ENCODE results near the gene ZNF135. TPM values are rescaled to one million over a fixed set of nuclear protein-coding genes. Genes with fewer than 3 reads are reported as not detected.

Gene ZNF135
- total RNA-seq, 4 donors from 2014 or later, result 1.2 to 10.9 (median 4.3) TPM

DNA sequence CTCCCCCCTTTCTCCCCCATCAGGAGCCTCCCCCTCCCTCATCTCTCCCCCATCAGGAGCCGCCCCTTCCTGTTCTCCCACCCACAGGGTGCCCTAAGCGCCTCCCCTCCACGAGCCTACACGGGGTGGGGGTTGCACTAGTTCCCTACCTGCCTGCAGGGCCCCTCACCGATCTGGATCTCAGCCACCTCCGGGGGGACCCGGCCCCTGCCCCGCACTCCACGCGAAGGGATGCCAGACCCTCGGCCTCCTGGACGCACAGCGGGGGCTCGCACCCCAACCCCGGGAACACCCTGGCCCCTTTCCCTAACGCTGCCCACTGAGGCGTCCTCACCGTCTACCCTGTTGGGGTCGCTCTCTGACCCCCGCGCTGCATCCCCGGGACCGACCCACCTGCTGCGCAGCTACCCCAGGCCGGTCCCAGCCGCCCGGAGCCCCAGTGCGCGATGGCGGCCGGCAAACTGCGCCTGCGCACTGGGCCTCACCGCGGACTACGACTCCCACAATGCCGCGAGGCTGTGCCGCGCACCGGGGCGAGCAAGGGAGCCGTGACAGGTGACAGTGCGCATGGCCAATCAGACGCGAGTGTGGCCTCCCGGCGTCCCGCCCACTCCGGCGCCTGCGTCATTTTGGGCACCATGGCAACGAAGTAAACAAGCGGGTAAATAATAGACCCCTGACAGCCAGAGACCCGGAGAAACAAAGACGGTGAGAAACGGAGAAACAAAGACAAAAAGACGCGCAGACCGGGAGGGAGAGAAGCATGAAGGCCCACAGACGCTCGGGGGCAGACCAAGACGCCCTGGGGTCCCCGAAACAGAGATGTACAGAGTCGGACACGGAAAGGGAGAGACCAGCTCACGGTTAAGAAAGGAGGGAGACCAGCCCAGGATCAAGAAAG lies 38.9 kb downstream of the ZNF135 start, which contains the start of gene ZSCAN18:
ZSCAN18 (minus strand) TSS at position 451 of the 901 bp plus-strand sequence. CDS start 7,964 bp downstream, outside the sequence.
- DNase-seq (ENCODE audit: low spot score), result peak; percentile 89
- peak; percentile 99 for ATAC-seq (ENCODE audit: low FRiP score)
- TF ChIP-seq, protein P1, sequence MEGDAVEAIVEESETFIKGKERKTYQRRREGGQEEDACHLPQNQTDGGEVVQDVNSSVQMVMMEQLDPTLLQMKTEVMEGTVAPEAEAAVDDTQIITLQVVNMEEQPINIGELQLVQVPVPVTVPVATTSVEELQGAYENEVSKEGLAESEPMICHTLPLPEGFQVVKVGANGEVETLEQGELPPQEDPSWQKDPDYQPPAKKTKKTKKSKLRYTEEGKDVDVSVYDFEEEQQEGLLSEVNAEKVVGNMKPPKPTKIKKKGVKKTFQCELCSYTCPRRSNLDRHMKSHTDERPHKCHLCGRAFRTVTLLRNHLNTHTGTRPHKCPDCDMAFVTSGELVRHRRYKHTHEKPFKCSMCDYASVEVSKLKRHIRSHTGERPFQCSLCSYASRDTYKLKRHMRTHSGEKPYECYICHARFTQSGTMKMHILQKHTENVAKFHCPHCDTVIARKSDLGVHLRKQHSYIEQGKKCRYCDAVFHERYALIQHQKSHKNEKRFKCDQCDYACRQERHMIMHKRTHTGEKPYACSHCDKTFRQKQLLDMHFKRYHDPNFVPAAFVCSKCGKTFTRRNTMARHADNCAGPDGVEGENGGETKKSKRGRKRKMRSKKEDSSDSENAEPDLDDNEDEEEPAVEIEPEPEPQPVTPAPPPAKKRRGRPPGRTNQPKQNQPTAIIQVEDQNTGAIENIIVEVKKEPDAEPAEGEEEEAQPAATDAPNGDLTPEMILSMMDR (IDR thresholded peaks at IDR 0.05), result no peak

DNA sequence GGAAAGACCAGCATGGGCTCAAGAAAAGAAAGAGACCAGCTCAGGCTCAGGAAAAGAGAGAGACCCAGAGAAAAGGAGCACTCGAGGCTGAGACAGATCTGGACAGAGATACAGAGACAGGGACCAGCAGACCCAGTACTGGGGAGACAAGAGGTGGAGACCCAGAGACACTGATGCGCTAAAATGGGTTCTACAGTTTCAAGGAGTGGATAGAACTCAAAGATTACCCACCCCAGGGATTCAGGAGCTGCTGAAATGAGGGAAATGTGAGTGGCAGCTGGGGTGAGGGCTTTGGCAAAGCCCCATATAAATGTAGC lies 39.6 kb downstream of the ZNF135 start:
- DNase-seq (ENCODE audit: low spot score) (no peak), ATAC-seq (ENCODE audit: low FRiP score) (no peak)
- TF ChIP-seq, protein P1 (IDR thresholded peaks at IDR 0.05), result no peak

DNA sequence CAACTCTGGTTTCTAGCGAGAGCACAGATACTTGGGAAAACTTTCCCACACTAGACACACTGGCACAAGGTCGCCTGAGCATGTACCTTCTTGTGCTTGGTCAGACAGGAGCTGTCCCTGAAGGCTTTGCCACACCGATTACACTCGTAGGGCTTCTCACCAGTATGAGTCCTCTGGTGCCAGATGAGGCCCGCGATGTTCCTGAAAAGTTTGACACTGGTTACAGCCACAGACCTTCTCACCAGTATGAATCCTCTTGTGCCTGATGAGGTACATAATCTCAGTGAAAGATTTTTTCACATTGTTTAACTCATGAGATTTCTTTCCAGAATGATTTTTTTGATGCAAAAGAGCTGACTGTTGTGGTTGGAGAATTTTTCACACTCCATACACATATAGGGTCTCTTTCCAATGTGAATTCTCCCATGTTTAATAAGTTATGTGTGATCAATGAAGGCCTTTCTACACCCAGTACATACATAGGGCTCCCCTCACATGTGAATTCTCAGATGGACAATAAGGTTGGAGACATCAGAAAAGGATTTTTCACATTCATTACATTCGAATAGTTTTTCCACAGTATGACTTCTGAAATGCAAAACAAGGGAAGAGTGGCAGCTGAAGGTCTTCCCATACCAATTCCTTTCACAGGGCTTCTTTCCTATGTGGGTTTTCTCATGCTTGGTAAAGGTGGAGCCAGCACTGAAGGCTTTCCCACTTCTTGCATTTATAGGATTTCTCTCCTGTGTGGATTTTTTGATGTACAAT lies 48.9 kb downstream of the ZNF135 start:
- ATAC-seq (ENCODE audit: low FRiP score), result no peak
- TF ChIP-seq, protein P1 (IDR thresholded peaks at IDR 0.05), result no peak
- no peak for DNase-seq (ENCODE audit: low spot score)

DNA sequence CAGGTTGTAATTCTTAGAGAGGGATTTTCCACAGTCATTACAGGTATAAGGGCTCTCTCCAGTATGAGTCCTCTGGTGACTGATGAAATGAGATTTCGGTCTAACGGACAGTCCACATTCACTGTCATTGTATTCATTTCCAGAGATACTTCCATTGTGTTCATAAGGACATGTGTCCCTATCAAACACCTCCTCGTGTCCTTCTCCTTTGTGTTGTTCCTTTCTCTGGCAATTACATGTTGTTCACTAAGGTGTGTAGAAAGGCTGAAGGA lies 49.4 kb downstream of the ZNF135 start:
- TF ChIP-seq, protein P1 (IDR thresholded peaks at IDR 0.05), result no peak
- no peak for ATAC-seq (ENCODE audit: low FRiP score)
- no peak for DNase-seq (ENCODE audit: low spot score)

DNA sequence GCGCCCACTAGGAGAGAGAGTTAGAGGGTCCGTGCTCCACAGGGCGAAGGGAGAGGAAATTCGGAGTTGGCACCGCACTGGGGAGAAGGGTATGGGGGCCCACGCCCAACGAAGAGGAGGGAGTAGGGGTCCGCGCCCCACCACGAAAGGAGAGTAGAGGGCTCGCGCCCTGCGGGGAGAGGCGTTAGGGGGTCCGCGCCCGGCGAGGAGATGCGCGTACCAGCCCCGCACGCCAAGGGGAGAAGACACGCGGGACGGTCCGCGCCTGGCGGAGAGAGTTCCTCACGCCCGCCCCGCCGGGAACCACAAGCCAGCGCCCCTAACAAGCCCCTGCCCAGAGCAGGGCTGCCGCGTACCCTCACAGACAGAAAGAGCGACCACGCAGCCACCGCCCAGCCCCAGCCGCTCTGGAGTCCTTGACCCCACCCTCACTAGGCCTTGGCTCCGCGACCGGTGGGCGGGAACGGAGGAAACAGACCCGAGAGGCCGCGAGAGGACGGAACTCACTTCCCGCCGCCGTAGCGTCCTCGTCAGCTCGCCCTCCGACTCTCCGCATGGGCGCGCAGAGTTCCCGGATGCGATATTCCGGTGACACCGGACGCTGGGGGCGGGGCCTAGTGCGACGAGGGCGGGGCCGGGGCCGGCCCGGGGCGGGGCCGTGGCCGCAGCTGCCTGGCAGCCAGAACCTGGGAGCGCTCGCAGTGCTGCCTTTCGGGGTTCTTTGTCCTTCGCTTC lies 58.9 kb downstream of the ZNF135 start:
- ATAC-seq (ENCODE audit: low FRiP score) (no peak), DNase-seq (ENCODE audit: low spot score) (no peak)
- TF ChIP-seq, protein P1 (IDR thresholded peaks at IDR 0.05), result no peak

DNA sequence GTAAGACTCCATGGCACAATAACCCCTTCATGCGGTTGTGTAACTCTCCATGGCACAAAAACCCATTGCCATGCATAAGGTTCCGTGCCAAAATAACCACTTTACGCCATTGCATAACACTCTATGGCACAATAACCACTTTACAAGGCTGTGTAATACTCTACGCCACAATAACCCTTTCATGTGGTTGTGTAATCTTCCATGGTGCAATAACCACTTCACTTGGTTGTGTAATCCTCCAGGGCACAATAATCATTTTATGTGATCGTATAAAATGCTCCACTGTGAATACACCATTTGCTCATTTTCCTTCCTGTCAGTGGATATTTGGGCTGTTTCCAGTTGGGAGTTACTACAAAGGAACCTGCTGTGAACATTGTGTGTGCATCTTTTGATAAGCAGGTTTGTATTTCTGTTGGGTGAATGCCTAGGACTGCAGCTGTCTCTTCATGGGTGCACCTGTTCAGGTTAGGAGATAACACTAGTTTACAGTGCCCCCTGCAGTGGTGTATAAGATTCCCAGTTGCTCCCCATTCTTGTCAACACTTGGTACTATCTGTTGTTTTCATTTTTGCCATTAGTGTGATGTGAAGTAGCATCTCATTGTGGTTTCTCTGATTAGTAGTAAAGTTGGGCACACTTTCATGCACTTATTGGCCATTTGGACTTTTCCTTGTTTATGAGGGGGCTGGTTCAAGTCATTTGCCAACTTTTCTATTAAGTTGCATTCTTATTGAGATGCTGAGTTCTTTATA lies 60.1 kb downstream of the ZNF135 start:
- ATAC-seq (ENCODE audit: low FRiP score) (no peak), DNase-seq (ENCODE audit: low spot score) (no peak)
- TF ChIP-seq, protein P1 (IDR thresholded peaks at IDR 0.05), result no peak
